Astrocyte of the spinal cord (primary cell): Measurements from ENCODE around the gene KSR1.
"Not testable (repeated sequence)": the region's sequence is repeated elsewhere in the genome, so short reads cannot be mapped to it uniquely, and the experiment has no call there.

Experiments used
- DNase-seq: peaks from one replicate; pipeline ENCODE4 v3.0.0; 2011; ENCODE audit warnings: low read depth, low spot score
- H3K4me3 ChIP-seq: 2 replicates; pipeline ENCODE4 v1.5.1; 2011; ENCODE audit warnings: low read depth, mild to moderate bottlenecking, low read length, moderate library complexity
- in situ Hi-C: cut with HindIII; loops from 2 replicates; pipeline ENCODE4 v1.10.0; 2017; ENCODE audit warnings: low sequenced_read_pairs
- TF ChIP-seq, protein P1 (sequence below): IDR thresholded peaks from 2 replicates; pipeline ENCODE4 v1.5.1; 2012; ENCODE audit warnings: low read depth, mild to moderate bottlenecking, low read length, inconsistent platforms

The KSR1 gene

DNA sequence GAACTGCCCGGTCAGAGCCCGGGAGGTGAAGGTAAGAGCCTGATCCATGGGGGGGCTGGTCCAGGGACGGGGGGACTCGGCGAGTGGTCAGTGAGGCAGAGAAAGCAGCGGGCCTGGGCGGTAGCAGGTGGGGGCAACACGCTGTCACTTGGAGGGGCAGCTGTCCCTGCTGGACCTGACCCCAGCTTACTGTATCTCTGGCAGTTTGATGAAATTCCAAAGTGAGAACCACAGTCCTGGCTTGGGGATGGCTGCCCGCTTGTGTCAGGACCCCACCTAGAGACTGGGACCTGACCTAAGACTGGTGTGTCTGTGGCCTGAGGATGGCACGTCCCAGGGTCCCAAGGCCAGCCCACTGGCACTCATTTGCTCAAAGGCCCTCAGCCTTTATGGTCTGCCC lies 35.1 kb upstream of the KSR1 start:
- no peak overlapping the region for H3K4me3 ChIP-seq
- in situ Hi-C loops, result no loop called here
- TF ChIP-seq, protein P1, sequence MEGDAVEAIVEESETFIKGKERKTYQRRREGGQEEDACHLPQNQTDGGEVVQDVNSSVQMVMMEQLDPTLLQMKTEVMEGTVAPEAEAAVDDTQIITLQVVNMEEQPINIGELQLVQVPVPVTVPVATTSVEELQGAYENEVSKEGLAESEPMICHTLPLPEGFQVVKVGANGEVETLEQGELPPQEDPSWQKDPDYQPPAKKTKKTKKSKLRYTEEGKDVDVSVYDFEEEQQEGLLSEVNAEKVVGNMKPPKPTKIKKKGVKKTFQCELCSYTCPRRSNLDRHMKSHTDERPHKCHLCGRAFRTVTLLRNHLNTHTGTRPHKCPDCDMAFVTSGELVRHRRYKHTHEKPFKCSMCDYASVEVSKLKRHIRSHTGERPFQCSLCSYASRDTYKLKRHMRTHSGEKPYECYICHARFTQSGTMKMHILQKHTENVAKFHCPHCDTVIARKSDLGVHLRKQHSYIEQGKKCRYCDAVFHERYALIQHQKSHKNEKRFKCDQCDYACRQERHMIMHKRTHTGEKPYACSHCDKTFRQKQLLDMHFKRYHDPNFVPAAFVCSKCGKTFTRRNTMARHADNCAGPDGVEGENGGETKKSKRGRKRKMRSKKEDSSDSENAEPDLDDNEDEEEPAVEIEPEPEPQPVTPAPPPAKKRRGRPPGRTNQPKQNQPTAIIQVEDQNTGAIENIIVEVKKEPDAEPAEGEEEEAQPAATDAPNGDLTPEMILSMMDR, result no peak
- no peak for DNase-seq

DNA sequence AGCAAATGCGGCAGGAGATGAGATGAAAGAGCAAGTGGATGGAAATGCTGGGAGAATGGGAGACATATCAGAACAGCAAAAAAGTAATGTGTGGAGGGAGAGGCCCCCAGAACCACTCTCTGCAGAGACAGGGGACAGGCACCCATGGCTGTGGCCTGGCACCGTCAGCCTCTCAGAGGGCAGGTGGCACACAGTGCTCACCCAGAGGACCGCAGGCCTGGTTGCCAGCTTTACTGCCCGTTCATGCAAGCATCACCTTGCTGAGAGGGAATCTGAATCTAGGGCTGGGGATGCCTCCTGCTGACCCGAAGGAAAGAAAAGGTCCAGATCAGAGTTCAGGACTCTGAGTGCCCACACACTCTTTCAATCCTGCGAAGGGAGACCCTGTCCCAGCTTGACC lies 34.6 kb upstream of the KSR1 start:
- H3K4me3 ChIP-seq, in situ Hi-C loops, DNase-seq: not testable (repeated sequence)

DNA sequence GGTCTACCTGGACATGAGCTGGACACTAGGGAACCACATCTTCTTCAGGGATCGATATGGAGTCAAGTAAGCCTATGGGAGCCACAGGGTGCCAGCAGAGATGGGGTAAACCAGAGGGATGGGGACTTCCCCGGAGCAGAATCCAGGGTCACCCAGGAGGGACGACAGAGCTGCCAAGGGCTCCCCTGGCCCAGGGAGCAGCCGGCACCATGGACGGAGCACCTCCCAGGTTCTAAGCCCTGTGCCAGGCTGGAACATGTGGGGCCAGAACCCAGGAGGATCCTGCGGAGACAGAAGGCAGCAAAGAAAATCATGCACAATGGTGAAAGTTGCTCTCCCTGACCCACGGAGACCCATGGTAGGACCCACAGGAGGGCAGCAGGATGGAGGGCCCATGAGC lies 33.6 kb upstream of the KSR1 start:
- TF ChIP-seq, protein P1, result no peak
- in situ Hi-C loops, result no loop called here
- no peak overlapping the region for H3K4me3 ChIP-seq
- no peak for DNase-seq

DNA sequence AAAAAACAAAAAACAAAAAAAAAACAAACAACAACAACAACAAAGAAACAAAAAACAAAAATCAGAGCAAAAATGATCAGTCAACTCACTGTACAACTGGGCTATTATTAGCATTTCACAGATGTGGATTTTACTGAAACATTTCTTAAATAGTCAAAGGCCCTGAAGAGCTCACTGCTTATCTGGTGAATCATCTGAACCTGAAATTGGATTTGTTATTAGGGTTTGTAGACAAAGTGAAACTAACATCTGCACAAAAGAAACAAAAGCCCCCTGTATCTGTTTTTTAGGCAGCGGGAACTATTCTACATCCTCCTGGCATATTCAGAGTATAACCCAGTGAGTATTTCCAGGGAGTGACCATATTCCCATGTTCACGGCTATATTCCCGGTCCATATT lies 32.6 kb upstream of the KSR1 start:
- H3K4me3 ChIP-seq, result no peak overlapping the region
- TF ChIP-seq, protein P1, result no peak
- in situ Hi-C loops, result no loop called here
- DNase-seq, result no peak

DNA sequence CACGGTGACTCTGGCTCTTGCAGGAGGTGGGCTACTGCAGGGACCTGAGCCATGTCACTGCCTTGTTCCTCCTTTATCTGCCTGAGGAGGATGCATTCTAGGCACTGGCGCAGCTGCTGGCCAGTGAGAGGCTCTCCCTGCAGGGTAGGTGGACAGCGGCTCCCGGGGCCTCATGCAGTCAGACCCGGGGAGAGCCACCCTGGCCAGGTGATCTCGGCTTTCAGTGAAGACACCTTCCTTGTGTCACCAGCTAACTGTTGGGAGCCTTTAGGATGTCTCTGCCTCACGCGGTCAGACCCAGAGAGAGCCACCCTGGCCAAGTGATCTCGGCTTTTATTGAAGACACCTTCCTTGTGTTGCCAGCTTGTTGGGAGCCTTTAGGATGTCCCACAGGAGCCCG lies 31.7 kb upstream of the KSR1 start:
- in situ Hi-C loops, result no loop called here
- no peak overlapping the region for H3K4me3 ChIP-seq
- no peak for DNase-seq
- TF ChIP-seq, protein P1, result no peak

DNA sequence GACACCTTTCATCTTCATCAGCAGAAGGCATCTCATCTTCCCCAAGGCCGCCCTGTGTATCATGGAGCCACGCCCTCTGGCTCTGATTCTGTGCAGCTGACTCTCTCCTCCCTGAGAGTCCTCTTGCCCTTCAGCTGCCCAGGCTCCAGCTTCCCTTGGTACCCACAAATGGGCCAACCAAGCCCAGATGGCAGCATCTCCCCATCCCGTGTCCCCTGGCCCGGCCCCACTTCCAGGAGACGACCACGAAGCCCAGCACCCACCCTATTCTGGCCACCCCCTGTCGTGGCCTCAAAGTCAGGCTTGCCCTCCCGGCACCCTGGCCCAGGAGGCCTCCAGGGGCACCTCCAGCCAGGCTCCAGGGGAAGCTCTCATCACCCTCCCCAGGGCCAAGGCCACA lies 31.3 kb upstream of the KSR1 start:
- TF ChIP-seq, protein P1, result no peak
- H3K4me3 ChIP-seq, result no peak overlapping the region
- in situ Hi-C loops, result no loop called here
- DNase-seq, result no peak

DNA sequence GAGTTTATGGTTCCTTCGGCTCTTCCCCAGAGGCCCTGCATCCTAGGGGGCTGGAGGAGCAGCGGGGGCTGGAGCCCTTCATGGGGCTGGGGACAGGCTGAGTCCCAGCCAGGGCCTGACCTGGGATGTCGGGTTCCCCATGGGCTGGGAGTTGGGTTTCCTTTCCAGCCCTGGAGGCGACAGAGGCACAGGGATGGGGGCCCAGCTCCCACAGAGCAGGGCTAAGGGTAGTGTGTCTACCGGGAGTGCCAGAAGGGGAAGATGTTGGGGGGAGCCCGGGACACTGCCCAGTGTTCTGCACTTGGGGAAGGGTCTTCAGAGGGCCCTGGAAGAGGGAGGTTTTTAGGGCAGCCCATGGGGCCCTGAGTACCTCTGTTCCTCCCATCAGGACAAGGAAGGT lies 30.7 kb upstream of the KSR1 start:
- DNase-seq, H3K4me3 ChIP-seq, in situ Hi-C loops: not testable (repeated sequence)

DNA sequence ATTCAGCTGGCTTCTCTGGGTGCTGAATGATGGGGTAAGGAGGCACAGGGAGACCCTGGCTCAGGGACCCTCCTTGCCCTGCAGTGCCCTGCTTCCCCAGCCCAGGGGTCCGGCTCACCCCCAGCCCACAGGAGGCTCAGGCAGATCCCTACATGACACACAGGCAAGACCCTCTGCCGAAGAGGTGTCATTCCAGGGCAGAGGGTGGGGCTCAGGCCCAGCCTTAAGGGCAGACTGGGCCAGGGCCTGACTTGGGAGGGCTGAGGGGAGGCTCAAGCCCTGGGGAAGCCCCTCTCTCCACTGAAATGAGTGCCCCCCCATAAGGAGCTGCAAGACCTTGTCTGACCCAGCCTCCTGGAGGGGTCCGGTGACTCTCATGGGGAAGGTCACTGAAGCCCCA lies 30.3 kb upstream of the KSR1 start:
- DNase-seq, result no peak
- in situ Hi-C loops, result no loop called here
- TF ChIP-seq, protein P1, result no peak
- H3K4me3 ChIP-seq, result no peak overlapping the region

DNA sequence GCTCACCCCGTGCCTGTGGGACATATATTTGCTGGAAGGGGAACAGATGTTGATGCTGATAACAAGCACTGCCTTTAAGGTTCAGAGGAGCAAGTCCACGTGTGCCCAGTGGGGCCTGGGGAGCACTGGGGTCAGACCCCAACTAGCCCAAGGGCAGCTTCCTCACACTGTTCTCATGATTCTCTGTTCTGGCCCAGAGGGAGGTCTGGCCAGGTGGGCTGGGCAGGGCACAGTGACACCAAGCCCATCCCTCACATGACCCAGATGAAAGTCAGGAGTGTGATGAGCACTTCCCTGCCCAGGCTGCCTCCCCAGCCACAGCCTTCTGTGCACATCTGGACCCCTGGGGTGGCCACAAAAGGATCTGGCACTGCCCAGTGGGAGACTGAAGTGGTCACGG lies 29.8 kb upstream of the KSR1 start:
- DNase-seq, H3K4me3 ChIP-seq, in situ Hi-C loops: not testable (repeated sequence)

DNA sequence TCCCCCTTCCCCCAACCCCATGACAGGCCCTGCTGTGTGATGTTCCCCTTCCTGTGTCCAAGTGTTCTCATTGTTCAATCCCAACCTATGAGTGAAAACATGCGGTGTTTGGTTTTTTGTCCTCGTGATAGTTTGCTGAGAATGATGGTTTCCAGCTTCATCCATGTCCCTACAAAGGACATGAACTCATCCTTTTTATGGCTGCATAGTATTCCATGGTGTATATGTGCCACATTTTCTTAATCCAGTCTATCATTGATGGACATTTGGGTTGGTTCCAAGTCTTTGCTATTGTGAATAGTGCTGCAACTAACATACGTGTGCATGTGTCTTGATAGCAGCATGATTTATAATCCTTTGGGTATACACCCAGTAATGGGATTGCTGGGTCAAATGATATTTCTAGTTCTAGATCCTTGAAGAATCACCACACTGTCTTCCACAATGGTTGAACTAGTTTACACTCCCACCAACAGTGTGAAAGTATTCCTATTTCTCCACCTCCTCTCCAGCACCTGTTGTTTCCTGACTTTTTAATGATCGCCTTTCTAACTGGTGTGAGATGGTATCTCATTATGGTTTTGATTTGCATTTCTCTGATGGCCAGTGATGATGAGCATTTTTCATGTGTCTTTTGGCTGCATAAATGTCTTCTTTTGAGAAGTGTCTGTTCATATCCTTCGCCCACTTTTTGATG lies 28.9 kb upstream of the KSR1 start:
- in situ Hi-C loops, result not testable (repeated sequence)

More for the DNA sequence above, 28.9 kb upstream of the KSR1 start:
- DNase-seq, H3K4me3 ChIP-seq: not testable (repeated sequence)
